Glomerular visceral epithelial cell (primary cell): ENCODE measurements around the gene CKAP2.
"Not testable (repeated sequence)": the region's sequence is repeated elsewhere in the genome, so short reads cannot be mapped to it uniquely, and the experiment has no call there.

Experiments
- DNase-seq: peaks from one replicate; pipeline ENCODE4 v3.0.0-alpha.2; 2016; ENCODE audit errors: extremely low spot score

Gene CKAP2, protein sequence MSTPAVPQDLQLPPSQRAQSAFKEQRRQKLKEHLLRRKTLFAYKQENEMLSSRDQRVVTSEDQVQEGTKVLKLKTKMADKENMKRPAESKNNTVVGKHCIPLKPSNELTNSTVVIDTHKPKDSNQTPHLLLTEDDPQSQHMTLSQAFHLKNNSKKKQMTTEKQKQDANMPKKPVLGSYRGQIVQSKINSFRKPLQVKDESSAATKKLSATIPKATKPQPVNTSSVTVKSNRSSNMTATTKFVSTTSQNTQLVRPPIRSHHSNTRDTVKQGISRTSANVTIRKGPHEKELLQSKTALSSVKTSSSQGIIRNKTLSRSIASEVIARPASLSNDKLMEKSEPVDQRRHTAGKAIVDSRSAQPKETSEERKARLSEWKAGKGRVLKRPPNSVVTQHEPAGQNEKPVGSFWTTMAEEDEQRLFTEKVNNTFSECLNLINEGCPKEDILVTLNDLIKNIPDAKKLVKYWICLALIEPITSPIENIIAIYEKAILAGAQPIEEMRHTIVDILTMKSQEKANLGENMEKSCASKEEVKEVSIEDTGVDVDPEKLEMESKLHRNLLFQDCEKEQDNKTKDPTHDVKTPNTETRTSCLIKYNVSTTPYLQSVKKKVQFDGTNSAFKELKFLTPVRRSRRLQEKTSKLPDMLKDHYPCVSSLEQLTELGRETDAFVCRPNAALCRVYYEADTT

DNA sequence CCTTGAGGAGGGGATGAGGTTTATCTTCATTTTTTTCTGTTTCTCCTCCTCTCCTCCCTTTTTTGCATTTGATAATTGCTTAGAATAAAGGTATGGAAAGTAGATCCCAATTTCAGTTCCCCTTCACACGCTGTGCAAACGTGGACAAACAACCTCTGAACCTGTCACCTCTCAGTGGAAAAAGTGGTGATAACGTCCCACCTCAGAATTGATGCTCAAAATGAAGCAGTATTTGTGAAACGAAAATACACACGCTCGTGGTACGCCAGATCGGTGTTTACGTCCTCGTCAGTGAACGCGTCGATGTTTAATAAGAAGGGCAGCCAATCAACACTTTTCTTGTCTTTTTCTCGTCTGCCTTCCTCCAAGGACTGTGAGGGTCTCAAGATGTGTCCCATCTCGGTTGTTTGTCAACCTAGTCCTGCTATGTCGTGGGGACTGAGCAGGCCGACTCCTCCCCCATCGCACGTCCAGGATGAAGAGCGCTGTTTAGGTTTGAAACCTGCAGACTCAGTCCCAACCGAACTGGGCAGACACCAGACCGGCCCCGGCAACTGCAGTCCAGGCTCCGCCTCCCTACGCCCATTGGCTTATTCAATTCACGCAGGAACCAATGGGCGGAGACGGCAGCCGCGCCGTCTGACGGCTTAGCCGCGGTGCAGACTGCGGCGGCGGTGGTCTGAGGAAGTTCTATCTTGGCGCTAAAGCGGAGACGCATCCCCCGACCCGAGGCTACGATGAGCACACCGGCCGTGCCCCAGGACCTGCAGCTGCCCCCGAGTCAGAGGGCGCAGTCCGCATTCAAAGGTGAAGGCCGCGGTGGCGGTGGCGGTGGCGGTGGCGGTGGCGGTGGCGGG is at the start of gene CKAP2:
TSS of gene CKAP2 (plus strand) at position 659 of the 857 bp plus-strand sequence. CDS start at position 738, 79 bp downstream.
- peak; percentile 94 for DNase-seq

- DNase-seq = peak; percentile 77
Measured at GRCh38 chr13:52405767-52406494, 49.3 kb upstream of the CKAP2 start, which contains the start of gene THSD1. THSD1 (minus strand) TSS chr13:52406172; CDS start chr13:52402600, 3,572 bp downstream.

DNA sequence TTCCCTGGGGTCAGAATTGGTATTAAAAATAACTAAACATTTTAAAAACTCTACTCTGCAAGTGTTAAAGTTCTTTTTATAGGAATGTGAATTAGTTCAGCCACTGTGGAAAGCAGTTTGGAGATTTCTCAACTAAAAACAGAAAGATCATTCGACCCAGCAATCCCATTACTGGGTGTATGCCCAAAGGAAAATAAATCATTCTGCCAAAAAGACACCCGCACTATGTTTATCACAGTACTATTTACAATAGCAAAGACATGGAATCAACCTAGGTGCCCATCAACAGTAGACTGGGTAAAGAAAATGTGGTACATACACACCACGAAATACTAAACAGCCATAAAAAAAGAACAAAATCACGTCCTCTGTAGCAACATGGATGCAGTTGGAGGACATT is 48.6 kb upstream of the CKAP2 start:
- DNase-seq = no peak

GRCh38 chr13:52407436-52407835 is 47.8 kb upstream of the CKAP2 start:
- DNase-seq = not testable (repeated sequence)

GRCh38 chr13:52408071-52408658 is 47.1 kb upstream of the CKAP2 start:
- not testable (repeated sequence) for DNase-seq

DNA sequence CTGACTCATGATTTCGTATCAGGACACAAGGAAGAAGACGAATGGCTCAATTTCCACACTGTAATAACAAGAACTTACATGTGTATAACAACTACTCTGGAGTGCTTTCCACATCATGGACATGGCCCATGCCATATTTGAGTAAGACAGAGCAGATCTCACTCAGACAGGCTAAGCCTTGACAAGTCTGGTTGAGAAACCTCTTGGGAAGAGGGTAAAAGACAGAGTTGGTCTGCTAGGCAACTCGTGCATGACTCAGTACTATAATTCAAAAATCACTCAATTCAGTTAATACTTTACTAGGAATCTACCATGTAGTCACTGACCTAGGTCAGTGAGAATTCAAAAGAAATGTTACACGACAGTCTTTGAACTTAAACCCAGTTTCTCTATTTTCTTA is 43.6 kb upstream of the CKAP2 start:
- DNase-seq = peak; percentile 86

DNA sequence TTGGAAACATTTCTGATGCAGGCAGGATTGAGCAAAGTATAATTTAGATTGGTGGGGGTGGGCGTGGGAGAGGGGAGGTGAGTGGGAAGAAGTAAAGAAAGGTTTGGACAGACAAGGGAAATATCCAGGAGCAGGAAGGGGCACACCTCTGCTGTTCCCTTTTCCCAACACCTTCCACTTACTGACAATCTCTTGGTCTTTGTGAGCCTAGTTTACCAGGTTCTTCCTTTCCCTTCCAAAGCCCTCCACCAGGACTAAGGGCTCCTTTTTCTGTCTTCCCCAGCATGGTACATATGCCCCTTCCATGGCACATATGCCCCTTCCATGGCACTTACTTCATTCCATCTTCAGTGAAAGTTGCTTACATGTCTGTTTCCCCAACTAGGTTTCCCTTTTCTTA is 43.1 kb upstream of the CKAP2 start:
- DNase-seq = no peak

GRCh38 chr13:52414051-52414450 is 41.2 kb upstream of the CKAP2 start:
- no peak for DNase-seq

DNA sequence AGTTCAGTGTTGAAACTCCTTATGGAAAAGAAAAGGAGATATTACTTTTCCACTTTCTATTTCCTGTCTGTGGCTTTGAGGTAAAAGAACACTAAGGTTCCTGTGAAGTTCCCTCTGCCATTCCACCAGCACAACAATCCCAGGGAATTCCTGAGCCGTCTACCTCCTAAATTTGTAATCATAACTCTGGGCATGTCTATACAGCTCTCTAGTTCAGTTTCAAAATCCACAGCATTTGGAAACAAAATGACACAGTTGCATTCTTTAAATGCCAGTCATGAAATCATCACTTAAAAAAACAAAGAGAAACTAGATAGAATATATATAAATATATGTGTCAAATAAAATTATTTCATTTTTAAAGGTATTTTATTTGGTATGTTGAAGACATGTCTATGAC is 40.3 kb upstream of the CKAP2 start:
- DNase-seq = peak; percentile 69

- no peak for DNase-seq
Measured at GRCh38 chr13:52419080-52419479, 36.2 kb upstream of the CKAP2 start.

GRCh38 chr13:52421216-52421615 is 34.1 kb upstream of the CKAP2 start:
- no peak for DNase-seq

- no peak for DNase-seq
Measured at GRCh38 chr13:52428295-52428694, 27.0 kb upstream of the CKAP2 start.

- DNase-seq = no peak
Measured at GRCh38 chr13:52432456-52432855, 22.8 kb upstream of the CKAP2 start.

- DNase-seq = no peak
Measured at GRCh38 chr13:52446265-52446664, 9.0 kb upstream of the CKAP2 start.

- no peak for DNase-seq
Measured at GRCh38 chr13:52447354-52447753, 7.9 kb upstream of the CKAP2 start.

DNA sequence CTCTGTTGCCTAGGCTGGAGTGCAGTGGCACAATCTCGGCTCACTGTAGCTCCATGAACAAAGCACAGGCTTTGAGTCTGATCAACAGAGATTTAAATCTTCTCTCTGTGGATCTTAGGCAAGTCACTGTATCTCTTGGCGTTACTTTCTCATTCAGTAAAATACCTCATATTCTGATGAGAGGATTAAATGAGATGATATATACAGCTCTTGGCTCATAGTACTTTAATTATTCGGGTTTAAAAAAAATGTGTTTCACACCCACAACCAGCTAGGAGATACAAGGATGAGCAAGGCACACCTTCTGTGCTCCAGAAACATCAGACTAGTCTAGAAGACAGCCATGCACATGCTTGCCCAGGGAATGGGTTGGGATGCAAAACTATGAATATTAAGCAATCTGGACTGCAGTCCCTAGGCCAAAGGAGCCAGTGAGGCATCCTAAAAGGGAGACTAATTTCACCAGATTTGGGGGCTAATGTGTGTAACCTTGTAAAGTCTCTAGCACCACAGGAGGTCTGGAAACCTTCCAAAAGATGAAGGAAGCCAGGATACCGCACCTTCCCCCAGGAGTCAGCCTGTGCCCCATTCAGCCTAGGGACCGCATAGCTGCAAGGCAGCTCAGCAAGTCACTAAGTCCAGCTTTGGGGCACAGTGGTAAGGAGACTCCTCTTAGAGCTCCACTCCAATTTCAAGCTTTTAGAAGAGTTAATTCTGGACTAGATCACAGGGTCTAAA is 7.3 kb upstream of the CKAP2 start:
- DNase-seq = no peak

GRCh38 chr13:52449331-52450011 is 5.8 kb upstream of the CKAP2 start:
- DNase-seq = peak; percentile 10

DNA sequence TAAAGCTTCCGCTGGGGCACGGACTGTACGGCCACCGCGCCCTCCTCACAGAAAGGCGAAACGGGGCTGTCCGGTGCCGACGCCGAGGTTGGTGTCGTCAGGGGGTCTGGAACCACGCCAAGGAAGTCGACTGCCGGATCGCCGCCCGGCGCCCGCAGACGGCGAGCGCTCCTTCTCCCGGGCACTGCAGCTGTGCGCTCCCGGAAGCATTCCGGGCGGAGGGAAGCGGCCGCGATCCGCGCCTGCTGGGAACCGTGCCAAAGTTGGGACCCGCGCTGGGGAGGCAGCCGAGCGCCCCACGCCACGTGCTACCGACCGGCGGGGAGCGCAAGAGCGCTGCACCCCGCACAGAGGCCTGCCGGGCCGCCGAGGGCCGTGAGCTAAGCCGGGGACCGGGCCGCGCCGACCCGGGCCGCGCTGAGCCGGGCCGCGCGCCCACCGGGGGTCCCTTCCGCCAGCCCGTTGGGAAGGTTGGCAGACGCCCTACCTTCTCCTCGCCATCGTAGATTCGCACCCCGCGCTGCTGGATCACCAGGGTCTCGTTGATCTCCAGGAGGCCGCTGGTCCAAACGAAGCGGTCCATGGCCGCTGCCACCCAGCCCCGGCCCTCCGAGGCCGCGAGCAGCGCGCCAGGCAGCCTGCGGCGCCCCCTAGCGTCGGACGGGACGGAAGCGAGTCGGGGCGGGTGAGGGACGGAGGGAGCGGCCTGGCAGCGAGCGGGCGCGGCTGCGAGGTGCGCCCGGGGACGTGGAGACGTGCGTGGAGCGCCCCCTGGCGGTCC is 5.1 kb upstream of the CKAP2 start, which contains the start of gene VPS36:
TSS of gene VPS36 (minus strand) at position 623 of the 781 bp plus-strand sequence. CDS start at position 583, 40 bp downstream.
- DNase-seq = peak; percentile 96

DNA sequence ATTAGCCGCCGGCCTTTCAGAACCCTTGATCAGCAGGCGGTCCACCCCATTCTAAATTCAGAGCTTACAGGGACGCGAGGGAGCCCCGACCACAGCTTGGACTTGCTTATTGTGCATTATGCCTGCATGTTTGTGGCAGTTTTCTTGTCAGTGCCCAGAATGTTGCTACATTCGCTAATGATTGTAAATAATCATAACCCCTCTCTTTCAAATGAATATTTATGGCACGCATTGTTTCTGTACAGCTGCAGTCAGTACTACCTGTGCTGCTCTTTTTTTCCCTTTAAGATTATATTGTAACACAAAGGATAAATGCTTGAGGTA is 4.5 kb upstream of the CKAP2 start:
- no peak for DNase-seq
